Mesangial cell (primary cell): Measurements from ENCODE around the gene NUP93. TPM values are rescaled to one million over a fixed set of nuclear protein-coding genes. Genes with fewer than 3 reads are reported as not detected.

Source experiments
- total RNA-seq: library from RNA; depleted of rRNA; stranded (reverse); fragments of >200 nt; gene quantifications from 2 replicates; pipeline ENCODE4 v1.2.3, GENCODE V29; 2015

Gene NUP93
- total RNA-seq = 45.5 and 96.0 TPM in 2 replicates

DNA sequence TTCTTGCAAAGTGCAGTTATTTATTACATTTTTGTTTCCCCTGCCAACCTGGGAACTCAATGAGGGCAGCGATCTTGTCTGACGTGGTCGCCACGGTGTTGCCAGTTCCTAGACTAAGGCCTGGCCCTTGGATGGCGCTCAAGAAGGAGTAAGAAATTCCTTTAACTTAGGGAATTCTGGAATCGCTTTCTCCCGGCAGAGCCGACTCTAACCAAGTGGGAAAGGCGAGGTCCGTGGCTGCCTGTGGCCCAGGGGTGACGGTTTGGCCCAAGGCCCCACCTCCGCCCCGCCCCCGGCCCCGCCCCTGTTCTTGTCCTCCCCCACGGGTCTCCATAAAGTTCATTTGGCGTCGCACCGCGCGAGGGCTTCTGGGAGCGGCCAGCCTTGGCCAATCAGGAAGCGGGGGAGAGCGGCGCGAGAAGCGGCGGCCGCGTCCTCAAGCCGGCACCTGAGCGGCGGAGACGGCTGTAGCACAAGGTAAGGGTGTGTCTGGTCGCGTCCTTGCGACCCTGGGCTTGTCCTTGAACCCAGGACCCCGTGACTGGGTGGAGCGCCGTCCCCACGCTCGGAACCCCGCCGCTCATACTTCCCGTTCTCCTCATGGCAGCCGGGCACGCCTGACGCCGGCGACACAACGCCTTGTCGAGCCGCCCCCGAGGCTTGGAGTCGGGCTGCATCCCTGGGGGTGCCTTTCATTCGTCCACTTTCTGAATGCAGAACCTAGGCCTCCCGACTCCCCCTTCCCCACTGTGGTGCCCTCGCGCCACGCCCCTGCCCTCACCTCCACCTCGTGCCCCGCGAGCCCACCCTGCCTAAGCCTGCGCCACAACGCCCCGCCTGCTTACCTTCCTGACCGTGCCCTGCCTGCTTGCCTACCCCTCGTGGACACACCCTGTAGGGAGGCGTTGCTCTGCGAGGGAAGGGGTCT, at the start of gene NUP93:
TSS of gene NUP93 (plus strand) at position 395 of the 928 bp plus-strand sequence. CDS start 18,119 bp downstream, outside the sequence.

DNA sequence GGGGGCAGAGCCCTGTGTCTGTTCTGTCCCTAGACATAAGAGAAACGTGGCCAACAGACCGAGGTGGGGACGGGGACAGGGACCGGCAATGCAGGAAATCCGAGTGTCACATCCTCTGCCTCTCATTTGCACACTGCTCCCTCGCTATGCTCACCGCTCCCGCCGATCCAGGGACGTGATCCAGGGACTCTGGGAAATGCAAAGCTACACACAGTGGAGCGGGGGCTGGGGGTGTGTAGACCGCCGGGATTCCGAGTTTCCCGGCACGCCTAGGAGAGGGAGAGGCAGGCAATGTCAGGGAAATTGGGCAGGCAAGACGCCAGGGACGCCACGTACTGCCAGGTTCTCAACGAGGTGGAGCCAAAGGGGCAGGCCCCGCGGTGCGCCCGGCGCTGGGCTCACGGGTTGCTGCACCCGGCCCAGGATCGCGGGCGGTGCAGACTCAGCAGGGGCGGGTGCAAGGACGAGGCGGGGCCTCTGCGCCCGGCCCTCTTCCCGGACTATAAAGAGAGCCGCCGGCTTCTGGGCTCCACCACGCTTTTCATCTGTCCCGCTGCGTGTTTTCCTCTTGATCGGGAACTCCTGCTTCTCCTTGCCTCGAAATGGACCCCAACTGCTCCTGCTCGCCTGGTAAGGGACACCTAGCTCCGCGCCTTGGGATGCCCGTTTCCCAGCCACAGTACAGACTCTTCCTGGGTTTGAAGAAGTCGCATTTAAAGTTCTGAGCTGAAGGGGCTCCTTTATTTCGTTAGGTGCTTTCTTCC, 47.8 kb upstream of the NUP93 start, which contains the start of gene MT1X:
TSS of gene MT1X (plus strand) at position 532 of the 764 bp plus-strand sequence. CDS start at position 603, 71 bp downstream.

DNA sequence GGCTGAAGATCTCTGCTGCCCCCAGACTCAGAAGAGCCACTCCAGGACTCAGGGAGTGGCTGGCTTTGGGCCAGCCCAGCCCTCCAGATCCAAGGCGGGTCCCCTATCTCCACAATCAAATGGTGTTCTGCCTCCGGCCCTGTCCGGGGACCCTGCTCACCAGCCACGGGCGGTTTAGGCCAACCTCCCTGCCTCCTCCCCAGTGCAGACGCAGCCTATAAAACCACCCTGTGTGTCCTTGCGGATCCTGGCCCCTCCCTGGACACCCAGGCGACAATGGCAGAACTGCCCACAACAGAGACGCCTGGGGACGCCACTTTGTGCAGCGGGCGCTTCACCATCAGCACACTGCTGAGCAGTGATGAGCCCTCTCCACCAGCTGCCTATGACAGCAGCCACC, 135.0 kb downstream of the NUP93 start, which contains the start of gene SLC12A3:
TSS of gene SLC12A3 (plus strand) at position 248 of the 400 bp plus-strand sequence. CDS start at position 277, 29 bp downstream.

Other genes with a start within 250 kb of the NUP93 start
- gene BBS2, start 210.1 kb upstream of the NUP93 start, total RNA-seq = 13.2 and 37.6 TPM in 2 replicates
- not detected in 2 replicates for gene MT4, start 165.1 kb upstream of the NUP93 start, total RNA-seq
- gene MT3, start 140.6 kb upstream of the NUP93 start, total RNA-seq = not detected in 2 replicates
- 491 and 2,036 TPM in 2 replicates for gene MT2A, start 121.5 kb upstream of the NUP93 start, total RNA-seq
- 530 and 533 TPM in 2 replicates for gene MT1E, start 104.3 kb upstream of the NUP93 start, total RNA-seq
- gene MT1M, start 97.5 kb upstream of the NUP93 start, total RNA-seq = 5.6 and 8.5 TPM in 2 replicates
- 7.4 and 8.3 TPM in 2 replicates for gene MT1A, start 91.5 kb upstream of the NUP93 start, total RNA-seq
- gene MT1B, start 78.2 kb upstream of the NUP93 start, total RNA-seq = not detected in 2 replicates
- gene MT1F, start 72.2 kb upstream of the NUP93 start, total RNA-seq = 12.9 and 25.0 TPM in 2 replicates
- 93.4 TPM in 1 of 2 replicates, not detected in the other for gene MT1G, start 62.1 kb upstream of the NUP93 start, total RNA-seq
- gene MT1H, start 60.3 kb upstream of the NUP93 start, total RNA-seq = 8.6 TPM in 1 of 2 replicates, not detected in the other
- gene MT1X, start 47.7 kb upstream of the NUP93 start, total RNA-seq = 74.6 and 80.4 TPM in 2 replicates
- gene SLC12A3, start 135.1 kb downstream of the NUP93 start, total RNA-seq = not detected in 2 replicates
- gene HERPUD1, start 202.0 kb downstream of the NUP93 start, total RNA-seq = 74.5 and 127 TPM in 2 replicates
- gene CETP, start 231.8 kb downstream of the NUP93 start, total RNA-seq = not detected in 2 replicates